HepG2 (cell line): Measurements from ENCODE around the gene VPS37B. TPM values are rescaled to one million over a fixed set of nuclear protein-coding genes. Genes with fewer than 3 reads are reported as not detected.

Experiments used
- ATAC-seq: fragments of 200-7000 bp; cut with Tn5 transposase; 3 replicates; pipeline ENCODE4 v1.9.1; 2020; ENCODE audit warnings: mild to moderate bottlenecking, moderate library complexity
- BruUV-seq: library from RNA; stranded (reverse); fragments of 400-500 nt; replicated peaks from 2 replicates; lab custom pipeline; 2021; lab: Mats Ljungman, UMichigan
- CTCF ChIA-PET: fragments of 300-600 bp; formaldehyde crosslinking; extraction: SDS; loops from one replicate; lab custom pipeline; 2021; ENCODE audit warnings: low total read pairs, inconsistent platforms, low intra/inter-chr PET ratio; lab: Yijun Ruan, JAX
- POLR2A ChIA-PET: fragments of 350-600 bp; sonication (Branson Sonifier 250); formaldehyde crosslinking; loops from one replicate; lab custom pipeline; 2020; ENCODE audit warnings: antibody characterized with exemption, inconsistent platforms; lab: Yijun Ruan, JAX
- DNase-seq: peaks from one replicate; pipeline ENCODE4 v3.0.0-alpha.2; 2015; ENCODE audit warnings: low spot score
- FAIRE-seq: peaks from 3 replicates; lab custom pipeline; 2011; peaks lifted over from hg19 to GRCh38; lab: Jason Lieb, UNC
- H2AFZ ChIP-seq: one replicate; pipeline ENCODE4 v1.6.1; 2011; ENCODE audit warnings: low read length, inconsistent platforms
- H3K27ac ChIP-seq: fragments of 300-600 bp; 3 replicates; pipeline ENCODE4 v1.8.0; 2011; ENCODE audit warnings: mixed run types, mild to moderate bottlenecking, mixed read lengths, low read length, inconsistent platforms; ENCODE audit not compliant: insufficient read depth; ENCODE audit errors: extremely low read length
- H3K27me3 ChIP-seq, 2 experiments: fragments of 200-600 bp in 1 of 2; 2 replicates in 1 of 2; 3 replicates in 1 of 2; pipeline versions ENCODE4 v1.6.0 to v1.8.0; 2011; ENCODE audit warnings: low read length in 2 of 2, mild to moderate bottlenecking in 2 of 2, moderate library complexity in 2 of 2, inconsistent platforms in 1 of 2; ENCODE audit not compliant: insufficient read depth in 2 of 2, control insufficient read depth in 1 of 2
- H3K36me3 ChIP-seq, 2 experiments: fragments of 200-600 bp in 1 of 2; replicated peaks in 1 of 2; 2 replicates in 1 of 2; 3 replicates in 1 of 2; pipeline versions ENCODE4 v1.5.1 to v1.8.0; 2011; ENCODE audit warnings: low read length in 2 of 2, inconsistent platforms in 1 of 2; ENCODE audit not compliant: insufficient read depth in 2 of 2, control insufficient read depth in 1 of 2
- H3K4me1 ChIP-seq: 2 replicates; pipeline ENCODE4 v1.5.1; 2012; ENCODE audit warnings: low read length, inconsistent platforms; ENCODE audit not compliant: insufficient read depth
- H3K4me2 ChIP-seq: 2 replicates; pipeline ENCODE4 v1.6.0; 2011; ENCODE audit warnings: low read depth, low read length, inconsistent platforms
- H3K4me3 ChIP-seq, 3 experiments: fragments of 200-600 bp in 1 of 3; sonication (generic), shearing (Covaris generic) in 1 of 3; replicated peaks in 1 of 3; 2 replicates each; pipeline ENCODE4 v1.5.1; 2011 to 2016; ENCODE audit warnings: low read length in 3 of 3, inconsistent platforms in 2 of 3, low read depth in 2 of 3, mild to moderate bottlenecking in 2 of 3, control low read depth in 1 of 3, mixed read lengths in 1 of 3; ENCODE audit not compliant: insufficient read depth in 1 of 3
- H3K79me2 ChIP-seq: one replicate; pipeline ENCODE4 v1.6.1; 2011; ENCODE audit warnings: low read length, inconsistent platforms; ENCODE audit not compliant: insufficient read depth
- H3K9ac ChIP-seq: 2 replicates; pipeline ENCODE4 v1.6.0; 2011; ENCODE audit warnings: mild to moderate bottlenecking, low read depth, low read length, inconsistent platforms; ENCODE audit not compliant: insufficient read depth
- H3K9me3 ChIP-seq: 2 replicates; pipeline ENCODE4 v1.5.1; 2012; ENCODE audit warnings: mild to moderate bottlenecking, low read length
- H4K20me1 ChIP-seq: 2 replicates; pipeline ENCODE4 v1.6.0; 2011; ENCODE audit warnings: inconsistent platforms, mild to moderate bottlenecking, low read length, moderate library complexity; ENCODE audit not compliant: insufficient read depth
- ASH2L ChIP-seq: fragments of 300-600, 200-600 bp; sonication (generic); IDR thresholded peaks from 2 replicates; pipeline ENCODE4 v1.7.0; 2017; ENCODE audit warnings: low read depth, mild to moderate bottlenecking, moderate library complexity, mixed read lengths, low read length; ENCODE audit not compliant: insufficient read length
- CREBL2 ChIP-seq: sonication (generic); formaldehyde crosslinking; IDR thresholded peaks from 2 replicates; pipeline ENCODE4 v1.8.1; 2023; ENCODE audit warnings: missing genetic modification reagents, mild to moderate bottlenecking, borderline replicate concordance
- EED ChIP-seq: sonication (generic); formaldehyde crosslinking; IDR thresholded peaks from 2 replicates; pipeline ENCODE4 v1.5.0; 2020; ENCODE audit warnings: mild to moderate bottlenecking, missing genetic modification reagents
- FOXK2 ChIP-seq: fragments of 450-650 bp; IDR thresholded peaks from 2 replicates; pipeline ENCODE4 v1.6.1; 2016
- MLXIP ChIP-seq: sonication (generic); formaldehyde crosslinking; IDR thresholded peaks from 2 replicates; pipeline ENCODE4 v1.9.0; 2021; ENCODE audit warnings: missing genetic modification reagents, borderline replicate concordance
- MTA1 ChIP-seq: sonication (generic); formaldehyde crosslinking; IDR thresholded peaks from 2 replicates; pipeline ENCODE4 v1.4.0; 2020; ENCODE audit warnings: missing genetic modification reagents, mild to moderate bottlenecking, borderline replicate concordance
- SMARCE1 ChIP-seq: fragments of 450-650 bp; IDR thresholded peaks from 2 replicates; pipeline ENCODE4 v1.6.1; 2017; ENCODE audit warnings: borderline replicate concordance
- SOX5 ChIP-seq: IDR thresholded peaks from 2 replicates; pipeline ENCODE4 v1.6.1; 2016; ENCODE audit warnings: borderline replicate concordance
- ZBTB26 ChIP-seq: IDR thresholded peaks from 2 replicates; pipeline ENCODE4 v1.6.1; 2016; ENCODE audit warnings: missing compliant biosample characterization, missing genetic modification reagents, borderline replicate concordance
- ZBTB7A ChIP-seq: sonication (generic); formaldehyde crosslinking; IDR thresholded peaks from 2 replicates; pipeline ENCODE4 v1.8.0; 2022; ENCODE audit warnings: mild to moderate bottlenecking, missing genetic modification reagents
- ZNF138 ChIP-seq: sonication (generic); formaldehyde crosslinking; IDR thresholded peaks from 2 replicates; pipeline ENCODE4 v1.5.0; 2020; ENCODE audit warnings: mild to moderate bottlenecking, low read depth, missing genetic modification reagents
- ZNF180 ChIP-seq: sonication (generic); formaldehyde crosslinking; IDR thresholded peaks from 2 replicates; pipeline ENCODE4 v1.4.0; 2020; ENCODE audit warnings: low read depth, missing genetic modification reagents, borderline replicate concordance
- ZNF337 ChIP-seq: sonication (generic); formaldehyde crosslinking; IDR thresholded peaks from 2 replicates; pipeline ENCODE4 v1.5.1; 2020; ENCODE audit warnings: missing genetic modification reagents, low read depth, mild to moderate bottlenecking, borderline replicate concordance
- ZNF33A ChIP-seq: sonication (generic); formaldehyde crosslinking; IDR thresholded peaks from 2 replicates; pipeline ENCODE4 v1.5.1; 2020; ENCODE audit warnings: missing genetic modification reagents, mild to moderate bottlenecking, moderate library complexity, borderline replicate concordance
- ZNF33B ChIP-seq: sonication (generic); formaldehyde crosslinking; IDR thresholded peaks from 2 replicates; pipeline ENCODE4 v1.5.1; 2020; ENCODE audit warnings: mild to moderate bottlenecking, missing genetic modification reagents
- ZNF556 ChIP-seq: sonication (generic); formaldehyde crosslinking; IDR thresholded peaks from 2 replicates; pipeline ENCODE4 v1.4.0; 2020; ENCODE audit warnings: mild to moderate bottlenecking, missing genetic modification reagents, borderline replicate concordance
- ZNF570 ChIP-seq: sonication (generic); formaldehyde crosslinking; IDR thresholded peaks from 2 replicates; pipeline ENCODE4 v1.4.0; 2020; ENCODE audit warnings: mild to moderate bottlenecking, missing genetic modification reagents, borderline replicate concordance
- ZNF878 ChIP-seq: sonication (generic); formaldehyde crosslinking; IDR thresholded peaks from 2 replicates; pipeline ENCODE4 v1.8.1; 2023; ENCODE audit warnings: mild to moderate bottlenecking, missing genetic modification reagents, moderate library complexity
- ZSCAN21 ChIP-seq: sonication (generic); formaldehyde crosslinking; IDR thresholded peaks from 2 replicates; pipeline ENCODE4 v1.8.0; 2022; ENCODE audit warnings: mild to moderate bottlenecking, missing genetic modification reagents, moderate library complexity, borderline replicate concordance
- WGBS: methylation state at CpG from one replicate; pipeline ENCODE4 v1.1.6; 2017; ENCODE audit warnings: low lambda C conversion rate; 5-methylcytosine and 5-hydroxymethylcytosine counted together
- in situ Hi-C: cut with HindIII; loops from 2 replicates; pipeline ENCODE4 v1.10.0; 2017; ENCODE audit warnings: low pct_unique_long_range_greater_than_20kb; ENCODE audit not compliant: extremely low pct_ligation_motif_present
- intact Hi-C: fragments of 100-400 bp; cut with micrococcal nuclease; formaldehyde crosslinking; loops from one replicate; pipeline ENCODE4 v1.10.0; 2022; ENCODE audit not compliant: unreplicated experiment
- polyA plus RNA-seq, 8 experiments: library from polyadenylated mRNA; depleted of rRNA in 3 of 8; stranded (reverse) in 7 of 8; unstranded in 1 of 8; fragments of >200 nt; fragmentation: Illumina TruSeq in 4 of 8; extraction: Trizol in 4 of 8; gene quantifications; 2 replicates each; pipeline versions ENCODE4 v1.2.1 to v1.2.3, GENCODE V29; 2011 to 2016; ENCODE audit warnings: low read depth in 4 of 8, missing spikeins in 1 of 8, mixed read lengths in 1 of 8; ENCODE audit not compliant: insufficient read depth in 1 of 8
- total RNA-seq, 5 experiments: library from RNA; depleted of rRNA; stranded (reverse); fragments of >200 nt; fragmentation: Illumina TruSeq; extraction: Trizol; gene quantifications; 2 replicates each; pipeline ENCODE4 v1.2.3, GENCODE V29; 2016; ENCODE audit warnings: low read depth in 1 of 5

The VPS37B gene
- total and polyA plus RNA-seq, 2 of the 13 experiments (the other 11 are each of a cell fraction or from before 2014, with no cell fraction given) = 4.6 to 5.3 TPM

GRCh38 chr12:122834921-122835749 lies 60.8 kb downstream of the VPS37B start, which contains the start of gene HIP1R:
TSS of gene HIP1R (plus strand) at chr12:122835457. CDS start at chr12:122835551, 94 bp downstream.
- POLR2A ChIA-PET = interaction anchor here (1.9 kb wide), 2 partner anchors 9 to 140 kb away, joined by 5 to 6 read pairs; partner anchors contain the start of gene OGFOD2
- ATAC-seq (no peak; the same call in 2 of the 3 replicates), FAIRE-seq (no peak), DNase-seq (no peak)
- intact Hi-C loops (no loop called here), in situ Hi-C loops (no loop called here)
- Histone ChIP-seq H3K79me2 (peaks cover 4% of the 10 kb centered on the region), H3K4me1 (peaks cover 47% of the 10 kb centered on the region), H4K20me1 (no peaks in the 10 kb centered on the region), H3K4me3 (peak within 1 kb of the TSS; percentile 67 to 96 (median 75)), H3K9me3 (no peaks in the 10 kb centered on the region), H3K27me3 (no peaks in the 10 kb centered on the region; a peak in 1 of 5 replicates), H2AFZ (no peak within 1 kb of the TSS), H3K36me3 (no peaks in the 10 kb centered on the region), H3K27ac (peak within 1 kb of the TSS; percentile 36), H3K9ac (peak within 1 kb of the TSS; percentile 68), H3K4me2 (peak within 1 kb of the TSS; percentile 97)
- no TSS peak for BruUV-seq
- WGBS = 0% methylated on average over 2 of the region's 85 CpGs
- CTCF ChIA-PET = no interaction called here
- TF ChIP-seq MTA1 (CRISPR knock-in tag) (no peak), CREBL2 (no peak), ZSCAN21 (no peak), SOX5 (CRISPR knock-in tag) (no peak), ASH2L (peak; percentile 1), EED (no peak), SMARCE1 (no peak), FOXK2 (no peak), ZNF33A (no peak), ZNF337 (no peak), MLXIP (CRISPR knock-in tag) (no peak), ZBTB7A (no peak), ZBTB26 (CRISPR knock-in tag) (no peak), ZNF33B (CRISPR knock-in tag) (no peak), ZNF556 (CRISPR knock-in tag) (no peak), ZNF570 (CRISPR knock-in tag) (no peak), ZNF180 (CRISPR knock-in tag) (no peak), ZNF138 (CRISPR knock-in tag) (no peak), ZNF878 (CRISPR knock-in tag) (no peak)
